Thoracic aorta (tissue), 2 donors: Measurements from ENCODE around the gene LDLRAD4. TPM values are rescaled to one million over a fixed set of nuclear protein-coding genes. Genes with fewer than 3 reads are reported as not detected.
A peak's percentile ranks its signal among the peaks of the same experiment; 100 is the strongest.

Experiments
- ATAC-seq: fragments of 150-250 bp; one replicate; pipeline ENCODE4 v1.8.0; 2017; ENCODE audit warnings: low read depth; ENCODE audit not compliant: insufficient number of reproducible peaks, low FRiP score
- DNase-seq: peaks from one replicate; pipeline ENCODE4 v3.0.0-alpha.2; 2020; ENCODE audit warnings: low spot score
- H3K27ac ChIP-seq, 2 donors: fragments of 200-600 bp; sonication (generic); 1 replicate in 1 of 2; 2 replicates in 1 of 2; pipeline ENCODE4 v1.5.1; 2016; ENCODE audit warnings: mild to moderate bottlenecking in 2 of 2, moderate library complexity in 2 of 2
- H3K27me3 ChIP-seq: fragments of 200-600 bp; sonication (generic); replicated peaks from 2 replicates; pipeline ENCODE4 v1.6.0; 2016; ENCODE audit warnings: mild to moderate bottlenecking; ENCODE audit not compliant: insufficient read depth
- H3K36me3 ChIP-seq: fragments of 200-600 bp; sonication (generic); one replicate; pipeline ENCODE4 v1.5.1; 2016
- H3K4me1 ChIP-seq, 2 donors: fragments of 200-600 bp; sonication (generic); 1 replicate in 1 of 2; 2 replicates in 1 of 2; pipeline versions ENCODE4 v1.5.1 to v1.6.0; 2016; ENCODE audit warnings: low read depth in 2 of 2, mild to moderate bottlenecking in 1 of 2; ENCODE audit not compliant: control insufficient read depth in 1 of 2
- H3K4me3 ChIP-seq: fragments of 200-600 bp; sonication (generic); 2 replicates; pipeline ENCODE4 v1.5.1; 2016; ENCODE audit warnings: mild to moderate bottlenecking
- H3K9me3 ChIP-seq: fragments of 200-600 bp; sonication (generic); 2 replicates; pipeline ENCODE4 v1.5.1; 2016
- total RNA-seq, 2 donors: library from RNA; depleted of rRNA; stranded (reverse); fragments of >200 nt; gene quantifications; one replicate each; pipeline versions ENCODE4 v1.1.0 to v1.2.3, GENCODE V29; 2016
- TF ChIP-seq, protein P1 (sequence below): fragments of 200-600 bp; sonication (generic); IDR thresholded peaks from one replicate; pipeline ENCODE4 v1.5.1; 2019; ENCODE audit warnings: antibody characterized with exemption

Gene LDLRAD4
- total RNA-seq, 2 donors from 2014 or later, result 98.4 to 135 TPM

DNA sequence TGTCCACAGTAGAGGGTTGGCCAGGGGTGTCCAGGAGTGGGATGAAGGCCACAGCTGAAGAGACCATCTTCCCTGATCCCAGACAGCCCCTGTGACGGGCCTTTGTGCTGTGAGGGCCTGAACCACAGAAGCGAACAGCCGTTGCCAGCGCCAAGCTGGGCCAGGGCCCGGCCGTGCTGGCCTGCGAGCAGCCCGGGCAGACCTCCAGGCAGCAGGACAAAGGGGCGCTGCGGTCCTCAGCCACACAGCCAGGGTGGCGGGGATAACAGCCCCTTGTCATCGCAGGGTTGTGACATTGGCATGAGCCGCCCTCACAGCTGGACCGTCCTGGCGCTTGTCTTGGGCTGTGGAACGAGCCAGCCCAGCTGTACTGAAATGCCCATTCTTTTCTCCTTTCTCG lies 346.7 kb downstream of the LDLRAD4 start:
- H3K4me1 ChIP-seq, result peaks cover 8 to 51% of the 10 kb centered on the region in 2 donors

DNA sequence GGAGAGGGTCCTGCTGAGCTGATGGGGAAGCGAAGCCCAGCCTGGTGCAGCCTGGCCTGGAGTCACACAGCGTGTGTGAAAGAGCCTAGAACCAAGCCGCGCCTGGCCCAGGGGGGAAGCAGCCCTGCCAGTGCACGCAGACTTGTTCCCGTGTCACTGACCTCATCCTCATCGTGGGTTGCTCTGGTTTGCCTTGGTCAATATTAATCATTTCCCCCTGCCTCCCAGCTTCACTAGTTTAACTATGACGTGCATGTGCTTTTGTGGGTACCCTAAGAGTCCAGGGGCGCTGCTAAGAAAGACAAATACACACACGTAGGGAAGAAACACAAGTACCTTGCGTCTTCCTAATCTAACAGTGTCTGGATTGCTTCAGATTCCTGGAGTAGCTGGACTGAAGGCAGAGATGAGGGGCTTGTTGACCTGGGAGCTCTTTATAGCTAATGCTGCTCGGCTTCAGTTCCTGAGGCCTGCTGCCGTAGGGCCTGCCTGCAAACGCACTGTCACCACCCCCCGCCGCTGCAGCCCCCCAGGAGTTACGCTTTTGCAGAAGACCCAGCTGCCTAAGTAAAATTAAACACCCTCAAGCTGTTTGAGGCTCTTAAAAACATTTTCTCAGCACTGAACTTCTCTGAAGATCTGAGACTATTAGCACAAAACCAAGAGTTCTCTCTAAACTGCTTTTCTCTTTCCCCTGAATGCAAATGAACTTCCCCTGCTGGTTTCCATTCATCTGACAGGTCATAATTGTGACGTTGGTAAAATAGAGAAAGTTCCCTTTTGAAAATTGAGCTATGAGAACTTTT lies 348.6 kb downstream of the LDLRAD4 start:
- peaks cover 8 to 49% of the 10 kb centered on the region in 2 donors for H3K4me1 ChIP-seq
- ATAC-seq (no peak), DNase-seq (no peak)
- H3K27me3 ChIP-seq, result no peaks in the 10 kb centered on the region
- no peak overlapping the region for H3K4me3 ChIP-seq
- no peaks in the 10 kb centered on the region for H3K36me3 ChIP-seq
- H3K9me3 ChIP-seq, result no peaks in the 10 kb centered on the region
- TF ChIP-seq, protein P1, sequence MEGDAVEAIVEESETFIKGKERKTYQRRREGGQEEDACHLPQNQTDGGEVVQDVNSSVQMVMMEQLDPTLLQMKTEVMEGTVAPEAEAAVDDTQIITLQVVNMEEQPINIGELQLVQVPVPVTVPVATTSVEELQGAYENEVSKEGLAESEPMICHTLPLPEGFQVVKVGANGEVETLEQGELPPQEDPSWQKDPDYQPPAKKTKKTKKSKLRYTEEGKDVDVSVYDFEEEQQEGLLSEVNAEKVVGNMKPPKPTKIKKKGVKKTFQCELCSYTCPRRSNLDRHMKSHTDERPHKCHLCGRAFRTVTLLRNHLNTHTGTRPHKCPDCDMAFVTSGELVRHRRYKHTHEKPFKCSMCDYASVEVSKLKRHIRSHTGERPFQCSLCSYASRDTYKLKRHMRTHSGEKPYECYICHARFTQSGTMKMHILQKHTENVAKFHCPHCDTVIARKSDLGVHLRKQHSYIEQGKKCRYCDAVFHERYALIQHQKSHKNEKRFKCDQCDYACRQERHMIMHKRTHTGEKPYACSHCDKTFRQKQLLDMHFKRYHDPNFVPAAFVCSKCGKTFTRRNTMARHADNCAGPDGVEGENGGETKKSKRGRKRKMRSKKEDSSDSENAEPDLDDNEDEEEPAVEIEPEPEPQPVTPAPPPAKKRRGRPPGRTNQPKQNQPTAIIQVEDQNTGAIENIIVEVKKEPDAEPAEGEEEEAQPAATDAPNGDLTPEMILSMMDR, result no peak
- H3K27ac ChIP-seq, result peak overlapping the region in 1 of 2 donors; percentile 53

More for the DNA sequence above, 346.7 kb downstream of the LDLRAD4 start:
- no peak overlapping the region for H3K4me3 ChIP-seq
- TF ChIP-seq, protein P1, result no peak
- no peaks in the 10 kb centered on the region for H3K27me3 ChIP-seq
- ATAC-seq (no peak), DNase-seq (no peak)
- H3K9me3 ChIP-seq, result no peaks in the 10 kb centered on the region
- H3K27ac ChIP-seq, result no peak overlapping the region
- no peaks in the 10 kb centered on the region for H3K36me3 ChIP-seq

DNA sequence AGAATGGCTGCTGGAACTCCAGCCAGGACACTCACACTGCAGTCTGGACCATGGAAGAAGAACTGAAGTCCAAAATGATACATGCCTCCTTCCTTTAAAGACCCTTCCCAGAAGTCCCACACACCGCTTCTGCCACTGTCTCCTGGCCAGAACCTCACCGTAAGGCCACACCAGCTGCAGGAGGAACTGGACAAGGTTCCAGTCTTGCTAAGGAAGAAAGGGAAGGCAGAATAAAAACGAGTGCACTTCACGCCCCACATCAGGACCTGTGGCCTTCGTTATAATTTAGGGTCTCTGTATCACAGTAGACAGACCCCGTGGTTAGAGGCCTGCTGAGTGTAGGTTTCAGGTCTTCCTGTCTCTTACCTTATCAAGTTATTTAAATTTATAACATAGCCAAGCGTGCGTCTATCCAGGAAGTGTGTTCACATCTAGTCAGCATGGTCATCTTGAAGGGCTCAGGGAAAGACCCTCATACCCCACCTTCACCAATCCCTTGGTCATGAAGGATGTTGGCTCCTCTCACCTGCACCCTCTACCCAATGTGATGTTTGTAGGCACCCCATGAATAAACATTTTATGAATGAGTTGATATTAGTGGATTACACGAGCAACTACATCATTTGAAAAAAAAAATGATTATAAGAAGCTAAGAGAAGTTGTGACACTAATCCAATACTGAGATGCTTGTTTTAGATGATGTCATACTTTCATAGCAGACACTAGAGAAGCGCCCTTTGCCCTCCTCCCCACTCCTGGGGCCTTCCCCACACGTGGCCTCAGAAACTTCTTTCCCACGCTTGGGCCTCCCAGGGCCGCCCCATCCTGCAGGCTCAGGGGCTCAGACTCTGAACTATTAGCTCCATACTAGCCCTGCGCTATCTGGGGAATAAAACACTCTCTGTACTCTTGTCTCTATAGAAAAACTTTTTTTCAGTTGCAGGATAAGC lies 350.2 kb downstream of the LDLRAD4 start:
- no peak for ATAC-seq
- Histone ChIP-seq H3K4me3 (no peak overlapping the region), H3K9me3 (no peaks in the 10 kb centered on the region), H3K36me3 (no peaks in the 10 kb centered on the region), H3K4me1 (peaks cover 8 to 34% of the 10 kb centered on the region in 2 donors), H3K27me3 (no peaks in the 10 kb centered on the region), H3K27ac (no peak overlapping the region)
- no peak for DNase-seq
- TF ChIP-seq, protein P1, result no peak

DNA sequence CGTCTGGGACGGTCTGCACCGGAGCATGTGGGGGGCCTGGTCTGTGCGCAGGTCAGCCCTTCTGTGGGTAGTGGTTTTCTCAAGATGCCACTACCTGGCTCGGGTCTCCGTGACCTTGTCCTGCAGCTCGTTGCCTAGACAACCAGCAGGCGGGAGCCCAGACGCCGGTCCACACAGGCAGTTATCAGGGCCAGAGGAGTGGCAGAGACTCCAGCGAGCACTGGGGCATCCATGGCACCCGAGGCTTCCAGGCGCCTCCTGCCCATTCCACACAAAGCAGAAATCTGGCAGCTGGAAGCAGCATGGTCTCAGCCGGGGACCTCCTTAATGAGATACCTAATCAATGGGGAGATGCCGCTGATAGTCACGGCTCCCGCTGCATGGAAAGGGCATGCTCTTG lies 351.7 kb downstream of the LDLRAD4 start:
- Histone ChIP-seq H3K4me3 (no peak overlapping the region), H3K4me1 (peaks cover 0 to 19% of the 10 kb centered on the region in 2 donors), H3K27ac (no peak overlapping the region), H3K36me3 (no peaks in the 10 kb centered on the region), H3K27me3 (no peaks in the 10 kb centered on the region), H3K9me3 (no peaks in the 10 kb centered on the region)
- ATAC-seq (no peak), DNase-seq (no peak)
- TF ChIP-seq, protein P1, result no peak
